GM19455 (cell line): Measurements from ENCODE around the gene PPP2CA.
"Not testable (repeated sequence)": the region's sequence is repeated elsewhere in the genome, so short reads cannot be mapped to it uniquely, and the experiment has no call there.

Experiments used
- ATAC-seq: cut with Tn5 transposase; IDR thresholded peaks from one replicate; pipeline ENCODE4 v1.9.1; 2021; ENCODE audit not compliant: unreplicated experiment

The PPP2CA gene

DNA sequence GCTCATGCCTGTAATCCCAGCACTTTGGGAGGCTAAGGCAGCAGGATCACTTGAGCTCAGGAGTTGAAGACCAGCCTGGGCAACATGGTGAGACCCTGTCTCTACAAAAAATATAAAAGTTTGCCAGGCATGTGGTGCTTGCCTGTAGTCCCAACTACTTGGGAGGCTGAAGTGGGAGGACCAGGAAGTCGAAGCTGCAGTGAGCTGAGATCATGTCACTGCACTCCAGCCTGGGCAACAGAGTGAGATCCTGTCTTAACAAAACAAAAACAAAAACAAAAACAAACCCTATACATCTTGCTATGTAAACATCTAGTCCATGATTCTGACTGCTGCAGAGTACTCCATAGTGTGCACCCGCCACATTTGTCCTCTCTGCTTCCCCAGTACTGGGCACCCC, 19.8 kb upstream of the PPP2CA start:
- ATAC-seq: no peak

DNA sequence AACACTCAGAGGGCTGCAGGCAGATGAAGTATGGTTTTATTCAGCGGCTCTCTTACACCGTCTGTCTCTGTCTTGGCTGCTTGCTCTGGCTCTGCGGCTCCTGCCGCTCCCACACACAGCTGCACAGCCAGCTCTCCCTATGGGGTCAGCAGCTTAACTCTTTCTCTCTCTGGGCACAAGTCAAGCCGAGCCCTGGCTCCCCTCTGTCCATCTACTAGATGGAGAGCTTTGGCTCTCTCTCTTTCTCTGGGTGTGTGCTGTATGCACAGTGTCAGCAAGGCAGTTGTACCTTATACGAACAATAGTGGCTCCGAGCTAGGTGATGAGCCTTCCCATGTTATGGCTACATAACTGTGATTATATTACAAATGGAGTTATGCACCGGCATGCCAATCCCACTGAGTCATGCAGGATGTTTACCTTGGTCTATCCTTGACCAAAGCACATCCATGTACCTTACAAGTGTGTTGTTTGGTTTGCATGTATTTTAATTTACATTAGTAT, 19.3 kb upstream of the PPP2CA start:
- no peak for ATAC-seq

DNA sequence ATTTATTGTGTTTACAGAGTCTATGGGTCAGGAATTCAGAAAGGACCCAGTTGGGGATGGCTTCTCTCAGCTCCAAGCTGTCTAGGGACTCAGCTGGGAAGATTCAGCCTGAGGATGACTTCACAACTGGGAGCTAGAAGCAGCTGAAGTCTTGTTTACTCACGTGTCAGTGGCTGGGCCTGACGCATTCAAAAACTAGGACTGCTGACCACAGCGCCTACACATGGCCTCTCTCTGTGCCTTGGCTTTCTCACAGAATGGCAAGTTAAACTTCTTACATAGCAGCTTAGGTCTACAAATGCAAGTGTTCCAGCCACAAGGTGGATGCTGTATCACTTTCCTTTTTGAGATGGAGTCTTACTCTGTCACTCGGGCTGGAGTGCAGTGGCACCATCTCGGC, 16.3 kb upstream of the PPP2CA start:
- ATAC-seq: no peak

DNA sequence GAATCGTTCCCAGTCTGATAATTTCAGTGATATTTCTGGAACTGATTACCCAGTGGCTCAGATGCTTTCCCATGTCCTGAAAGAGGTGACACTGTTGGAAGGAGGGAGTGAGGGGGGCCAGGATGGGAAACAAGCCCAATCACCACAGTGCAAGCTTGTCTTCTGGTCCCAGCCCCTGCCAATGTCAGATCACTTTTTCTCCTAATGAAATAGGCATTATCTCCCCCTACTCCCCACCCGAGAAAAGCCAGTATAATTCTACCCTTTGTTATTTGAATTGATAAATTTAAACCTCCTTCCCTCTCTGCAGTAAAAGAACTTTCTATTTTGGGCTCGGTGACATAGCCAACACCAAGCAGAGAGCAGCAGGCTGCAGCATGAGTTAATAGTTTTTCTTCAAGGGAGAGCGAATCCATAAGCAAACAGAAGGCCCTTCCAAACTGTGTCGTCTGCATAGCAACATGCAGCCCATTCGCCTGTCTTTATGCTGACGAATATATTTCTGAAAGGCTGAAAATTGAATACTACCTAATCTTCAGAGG, 14.6 kb upstream of the PPP2CA start:
- ATAC-seq: no peak

DNA sequence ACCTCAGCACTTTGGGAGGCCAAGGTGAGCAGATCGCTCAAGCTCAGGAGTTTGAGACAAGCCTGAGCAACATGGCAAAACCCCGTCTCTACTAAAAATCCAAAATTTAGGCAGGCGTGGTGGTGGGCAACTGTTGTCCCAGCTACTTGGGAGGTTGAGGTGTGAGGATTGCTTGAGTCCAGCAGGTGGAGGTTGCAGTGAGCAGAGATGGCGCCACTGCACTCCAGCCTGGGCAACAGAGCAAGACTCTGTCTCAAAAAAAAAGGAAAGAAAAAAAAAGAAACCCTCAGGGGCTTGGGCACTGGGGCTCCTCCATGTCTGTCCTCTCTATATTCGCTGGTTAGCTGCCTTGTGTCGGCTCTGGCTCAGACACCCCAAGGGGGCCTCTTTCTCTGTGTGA, 10.9 kb upstream of the PPP2CA start:
- ATAC-seq: no peak

DNA sequence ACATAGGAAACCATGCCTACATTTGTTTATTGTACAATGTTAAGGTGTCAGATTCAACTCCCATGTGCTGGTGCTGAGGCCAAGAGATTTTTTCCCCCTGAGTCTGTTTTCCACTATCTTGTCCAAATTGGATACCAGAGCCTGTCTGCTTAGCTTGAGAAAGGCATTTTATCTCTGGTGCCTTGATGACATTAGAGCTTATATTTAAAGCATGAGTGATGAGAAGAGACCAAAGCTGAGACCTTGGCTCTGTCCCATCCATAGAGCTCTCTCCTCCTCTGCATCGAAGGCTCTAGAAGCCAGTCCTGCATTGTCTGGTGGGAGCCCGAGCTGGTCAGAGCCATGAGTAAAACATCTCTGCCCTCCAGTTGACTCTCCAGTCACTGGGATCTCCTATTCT, 10.4 kb upstream of the PPP2CA start:
- no peak for ATAC-seq

DNA sequence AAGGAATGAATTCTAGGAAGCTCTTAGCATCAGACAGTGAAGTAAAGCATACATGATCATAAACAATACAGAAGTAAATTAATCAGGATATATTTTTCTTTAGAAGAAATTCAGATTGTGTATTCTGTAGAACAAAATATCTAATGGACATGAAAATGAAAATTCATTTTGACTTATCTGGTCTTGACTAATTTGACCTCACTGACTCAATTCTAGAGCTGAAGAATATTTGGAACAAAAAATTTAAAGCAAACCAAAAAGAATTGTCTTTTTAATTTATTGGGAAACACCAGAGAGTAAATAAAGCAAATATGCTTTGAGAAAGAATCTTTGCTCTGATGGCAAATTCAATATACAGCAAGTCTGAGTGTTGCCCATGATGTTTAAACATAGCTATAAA, 2.8 kb upstream of the PPP2CA start:
- ATAC-seq: no peak

DNA sequence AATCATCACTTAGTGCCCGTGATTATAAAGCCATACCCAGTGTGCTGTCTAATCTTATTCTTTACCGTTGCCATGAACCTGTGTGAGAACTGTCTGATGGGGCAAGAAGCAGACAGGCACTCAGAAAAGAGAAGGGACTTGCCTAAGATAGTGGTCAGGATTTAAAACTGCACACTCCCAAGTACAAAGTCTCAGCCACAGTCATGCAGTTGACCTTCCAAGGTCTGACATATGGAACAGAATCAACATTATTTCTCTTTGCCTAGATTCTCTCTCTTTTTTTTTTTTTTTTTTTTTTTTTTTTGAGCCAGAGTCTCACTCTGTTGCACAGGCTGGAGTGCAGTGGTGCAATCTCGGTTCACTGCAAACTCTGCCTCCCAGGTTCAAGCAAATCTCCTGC, 1.9 kb upstream of the PPP2CA start:
- no peak for ATAC-seq

DNA sequence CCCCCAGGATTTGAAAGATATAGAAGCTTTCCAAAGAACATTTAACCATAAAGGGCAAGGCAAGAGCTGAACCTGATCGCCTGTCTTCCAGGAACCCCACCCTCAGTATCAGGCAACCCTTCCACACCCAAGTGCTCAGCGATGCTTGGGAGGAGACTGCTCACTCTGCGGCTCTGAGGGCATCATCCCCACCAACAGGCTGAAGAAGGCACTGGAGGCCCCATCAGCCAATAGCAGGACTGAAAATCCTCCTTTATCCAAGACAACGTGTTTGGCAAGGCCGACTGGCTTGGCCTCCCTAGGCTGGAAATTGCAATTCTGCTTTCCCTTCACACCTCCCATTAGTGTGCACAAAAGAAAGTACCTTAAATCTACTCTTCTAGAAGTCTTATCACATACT, 1.4 kb upstream of the PPP2CA start:
- ATAC-seq: no peak

DNA sequence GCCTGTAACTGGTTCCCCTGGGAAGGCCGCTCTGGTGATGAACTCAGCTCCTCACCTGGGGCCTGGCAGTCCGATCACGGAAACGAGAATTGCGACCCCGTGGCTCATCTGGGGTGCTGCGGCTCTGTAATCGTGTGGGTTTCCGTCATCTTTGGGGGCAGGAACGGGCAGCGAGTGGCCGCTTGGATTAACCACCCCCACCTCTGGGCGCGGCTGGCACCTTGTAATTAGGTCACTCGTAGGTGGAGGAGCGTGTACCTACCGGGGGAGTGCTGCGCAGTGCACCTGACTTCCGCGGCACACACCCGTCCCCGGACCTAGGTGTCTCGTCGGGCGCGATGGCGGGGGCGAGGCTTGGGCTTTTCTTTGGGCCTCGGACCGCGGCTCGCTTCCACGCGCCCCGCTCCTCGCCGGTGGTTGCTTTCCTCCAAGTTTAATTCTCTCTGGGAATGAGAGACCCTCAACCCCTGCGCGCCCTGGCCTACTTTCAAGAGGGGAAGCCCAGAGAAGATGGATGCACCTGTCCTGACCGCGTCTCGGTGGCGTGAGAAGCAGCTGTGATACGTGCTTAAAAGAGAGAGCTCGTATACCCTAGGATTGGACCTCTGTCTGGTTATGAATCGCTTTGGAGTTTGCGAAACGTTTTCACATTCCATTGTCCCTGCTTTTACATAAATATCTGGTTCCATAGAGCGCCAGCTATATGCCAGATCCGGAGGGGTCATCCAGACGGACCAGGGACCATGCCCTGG, 744 bp upstream of the PPP2CA start:
- peak; percentile 25 for ATAC-seq

DNA sequence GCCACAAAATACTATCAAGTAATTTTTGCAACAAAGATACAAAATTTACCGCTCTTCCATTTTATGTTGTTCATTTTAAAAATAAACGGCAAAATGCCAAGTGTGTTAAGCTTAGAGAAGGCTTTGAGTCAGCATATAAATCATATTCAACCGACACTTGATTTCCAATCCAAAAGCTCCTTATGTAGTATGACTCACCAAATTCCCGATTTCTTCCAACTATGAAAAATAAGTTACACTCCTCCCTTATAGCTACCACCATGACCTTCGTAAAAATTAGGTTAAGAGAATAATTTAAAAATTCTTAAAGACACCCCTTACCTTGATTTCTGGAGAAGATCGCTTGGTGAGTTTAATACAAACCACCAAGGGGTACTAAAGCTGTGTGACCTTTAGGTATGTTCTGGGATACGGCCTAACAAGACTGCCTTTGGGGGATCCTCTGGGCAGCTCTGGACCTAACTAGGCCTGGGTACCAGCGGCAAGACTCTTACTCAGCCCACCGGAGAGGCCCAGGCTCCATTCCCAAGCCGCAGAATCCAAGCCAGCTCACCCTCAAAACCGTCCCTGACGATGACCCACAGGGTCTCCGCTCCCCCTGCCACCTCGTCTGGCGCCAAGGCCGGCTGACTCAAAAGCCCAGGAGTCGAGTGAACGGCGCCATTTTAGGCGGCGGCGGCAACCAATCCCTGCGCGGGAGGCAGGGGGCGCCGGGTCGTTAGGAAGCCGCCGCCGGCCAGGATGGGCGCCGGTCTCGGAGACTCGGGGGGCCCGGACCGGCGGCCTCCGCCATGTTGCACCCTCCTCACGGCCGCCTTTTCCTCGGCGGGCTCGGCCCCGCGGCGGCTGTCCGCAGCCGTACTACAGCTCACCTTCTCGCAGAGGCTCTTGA, 739 bp downstream of the PPP2CA start:
- peak; percentile 44 for ATAC-seq

DNA sequence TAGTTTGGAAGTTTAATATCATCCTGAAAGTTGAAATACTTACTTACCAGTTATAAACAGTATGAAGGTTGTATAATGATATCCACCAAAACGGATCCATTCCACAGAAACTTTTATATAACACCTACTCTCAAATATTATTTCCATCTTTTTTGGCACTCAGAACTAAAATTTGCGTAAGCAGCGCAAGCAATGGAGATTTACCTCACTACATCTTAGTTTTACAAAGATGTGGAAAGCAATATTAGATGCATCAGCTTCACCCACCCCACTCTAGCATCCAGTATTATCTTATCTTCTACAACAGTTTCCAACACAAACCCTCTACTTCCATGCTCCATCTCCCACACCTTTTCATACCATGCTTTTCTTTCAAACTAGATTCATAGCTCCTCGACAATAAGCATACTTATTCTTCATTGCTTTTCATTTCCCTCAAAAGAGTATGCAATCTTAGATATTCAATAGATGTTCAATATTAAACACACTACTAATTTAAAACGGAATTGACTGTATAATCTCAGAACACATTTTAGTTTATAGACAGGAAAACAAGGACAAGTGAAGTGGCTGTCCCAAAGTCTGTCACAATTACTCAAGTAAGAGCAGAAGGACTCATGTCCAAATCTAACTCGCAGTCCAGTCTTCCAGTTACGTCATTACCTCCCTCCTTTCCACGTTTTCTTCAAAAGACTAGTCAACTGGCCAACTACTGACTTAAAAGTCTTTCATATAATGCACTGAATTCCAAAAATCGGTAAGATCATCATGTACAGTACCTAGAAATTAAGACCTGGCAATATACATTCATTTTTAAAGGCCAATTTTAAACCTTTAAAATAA, 2.2 kb downstream of the PPP2CA start:
- ATAC-seq: no peak

DNA sequence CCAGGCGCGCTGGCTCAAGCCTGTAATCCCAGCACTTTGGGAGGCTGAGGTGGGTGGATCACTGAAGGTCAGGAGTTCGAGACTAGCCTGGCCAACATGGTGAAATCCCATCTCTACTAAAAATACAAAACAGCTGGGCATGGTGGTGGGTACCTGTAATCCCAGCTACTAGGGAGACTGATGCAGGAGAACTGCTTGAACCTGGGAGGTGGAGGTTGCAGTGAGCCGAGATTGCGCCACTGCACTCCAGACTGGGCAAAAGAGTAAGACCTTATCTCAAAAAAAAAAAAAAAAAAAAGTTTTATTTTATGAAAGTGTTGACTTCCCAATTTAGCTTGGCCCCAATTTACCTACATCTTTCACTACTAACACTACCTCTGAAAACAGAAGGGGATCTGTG, 4.2 kb downstream of the PPP2CA start:
- not testable (repeated sequence) for ATAC-seq

DNA sequence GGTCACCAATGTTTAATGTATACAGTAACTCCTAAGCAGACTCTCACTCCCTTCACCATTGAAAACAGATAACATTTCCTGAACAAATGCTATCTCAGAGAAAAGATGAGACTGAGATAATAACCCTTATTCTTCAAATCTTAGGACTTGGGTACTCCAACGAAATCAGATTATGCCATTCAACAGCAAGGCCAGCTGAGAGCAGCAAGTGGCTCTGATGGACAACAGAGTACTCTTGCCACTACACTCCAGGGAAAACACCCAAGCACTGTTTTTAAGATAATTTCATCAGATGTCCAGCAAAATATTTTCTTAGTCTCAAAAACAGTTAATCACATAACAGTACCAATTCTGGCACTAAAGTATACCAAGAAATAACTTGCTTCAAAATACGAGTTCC, 10.1 kb downstream of the PPP2CA start:
- no peak for ATAC-seq

DNA sequence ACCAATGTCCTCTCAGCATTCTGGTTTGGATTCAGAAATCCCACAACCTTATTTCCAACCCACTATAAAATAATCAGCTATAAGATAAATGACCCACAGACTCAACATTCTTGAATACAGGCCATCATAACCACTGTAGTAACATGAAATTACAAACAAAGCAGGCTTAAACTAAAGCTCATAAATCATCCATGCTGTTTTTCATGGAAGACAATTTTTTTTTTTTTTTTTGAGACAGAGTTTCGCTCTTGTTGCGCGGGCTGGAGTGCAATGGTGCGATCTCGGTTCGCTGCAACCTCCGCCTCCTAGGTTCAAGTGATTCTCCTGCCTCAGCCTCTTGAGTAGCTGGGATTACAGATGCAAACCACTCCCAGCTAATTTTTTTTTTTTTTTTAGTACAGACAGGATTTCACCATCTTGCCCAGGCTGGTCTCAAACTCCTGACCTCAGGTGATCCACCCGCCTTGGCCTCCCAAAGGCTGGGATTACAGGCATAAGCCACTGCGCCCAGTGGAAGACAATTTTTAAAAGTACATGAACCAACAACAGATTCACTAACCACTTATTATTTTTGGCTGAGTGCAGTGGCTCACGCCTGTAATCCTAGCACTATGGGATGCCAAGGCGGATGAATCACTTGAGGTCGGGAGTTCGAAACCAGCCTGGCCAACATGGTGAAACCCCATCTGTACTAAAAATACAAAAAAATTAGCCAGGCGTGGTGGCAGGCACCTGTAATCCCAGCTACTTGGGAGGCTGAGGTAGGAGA, 14.4 kb downstream of the PPP2CA start:
- not testable (repeated sequence) for ATAC-seq

DNA sequence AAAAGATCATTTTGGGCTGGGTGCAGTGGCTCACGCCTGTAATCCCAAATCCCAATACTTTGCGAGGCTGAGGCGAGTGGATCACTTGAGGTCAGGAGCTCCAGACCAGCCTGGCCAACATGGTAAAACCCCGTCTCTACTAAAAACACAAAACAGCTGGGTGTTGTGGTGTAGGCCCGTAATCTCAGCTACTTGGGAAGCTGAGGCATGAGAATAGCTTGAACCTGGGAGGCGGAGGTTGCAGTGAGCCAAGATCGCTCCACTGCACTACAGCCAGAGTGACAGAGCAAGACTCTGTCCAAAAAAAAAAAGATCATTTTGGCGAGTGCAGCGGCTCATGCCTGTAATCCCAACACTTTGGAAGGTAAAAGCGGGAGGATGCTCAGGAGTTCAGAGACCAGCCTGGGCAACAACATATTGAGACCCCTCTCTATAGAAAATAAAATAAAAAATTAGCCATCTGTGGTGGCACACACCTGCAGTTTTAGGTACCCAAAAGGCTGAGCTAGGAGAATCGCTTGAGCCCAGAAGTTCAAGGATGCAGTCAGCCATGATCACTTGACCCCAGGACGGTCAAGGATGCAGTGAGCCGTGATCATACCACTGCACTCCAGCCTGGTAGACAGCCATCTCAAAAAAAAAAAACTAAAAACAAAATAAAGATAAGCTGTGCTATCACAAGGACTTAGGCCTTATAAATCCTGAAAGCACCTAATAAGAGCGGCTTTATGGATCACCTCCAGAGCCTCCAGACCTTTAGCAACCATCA, 16.2 kb downstream of the PPP2CA start:
- no peak for ATAC-seq

DNA sequence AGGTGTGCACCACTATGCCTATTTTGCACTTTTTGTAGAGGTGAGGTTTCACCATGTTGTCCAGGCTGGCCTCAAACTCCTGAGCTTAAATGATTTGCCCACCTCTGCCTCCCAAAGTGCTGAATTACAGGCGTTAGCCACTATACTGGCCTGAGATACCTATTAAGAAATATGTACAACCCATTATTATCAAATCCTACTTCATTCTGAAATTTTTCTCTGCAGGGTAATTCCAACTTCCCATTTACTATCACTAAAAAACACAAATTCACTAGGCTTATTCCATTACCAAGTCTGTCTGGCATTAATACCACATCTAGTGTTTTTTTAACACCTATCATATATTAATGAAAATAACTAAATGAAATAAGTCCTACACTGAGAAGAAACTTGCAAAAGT, 18.2 kb downstream of the PPP2CA start:
- no peak for ATAC-seq

DNA sequence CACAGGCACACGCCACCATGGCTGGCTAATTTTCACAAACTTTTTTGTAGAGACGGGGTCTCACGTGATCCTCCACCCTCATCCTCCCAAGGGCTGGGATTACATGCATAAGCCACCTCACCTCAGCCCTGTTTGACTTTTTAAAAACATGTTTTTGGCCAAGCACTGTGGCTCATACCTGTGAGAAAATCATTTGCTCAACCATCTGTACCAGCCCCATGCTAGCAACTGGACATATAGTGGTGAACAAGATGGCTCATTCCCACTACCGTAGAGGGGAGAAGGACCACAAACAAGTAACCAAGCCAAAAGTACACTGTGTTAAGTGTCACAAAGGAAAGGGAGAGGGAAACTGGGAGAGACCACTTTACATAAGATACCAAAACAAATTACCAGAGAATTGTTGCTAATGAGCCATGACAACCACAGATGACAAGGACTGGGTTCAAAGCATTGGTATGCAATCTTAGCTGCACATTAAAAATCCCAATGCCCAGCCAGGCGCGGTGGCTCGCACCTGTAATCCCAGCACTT, 19.2 kb downstream of the PPP2CA start:
- no peak for ATAC-seq

DNA sequence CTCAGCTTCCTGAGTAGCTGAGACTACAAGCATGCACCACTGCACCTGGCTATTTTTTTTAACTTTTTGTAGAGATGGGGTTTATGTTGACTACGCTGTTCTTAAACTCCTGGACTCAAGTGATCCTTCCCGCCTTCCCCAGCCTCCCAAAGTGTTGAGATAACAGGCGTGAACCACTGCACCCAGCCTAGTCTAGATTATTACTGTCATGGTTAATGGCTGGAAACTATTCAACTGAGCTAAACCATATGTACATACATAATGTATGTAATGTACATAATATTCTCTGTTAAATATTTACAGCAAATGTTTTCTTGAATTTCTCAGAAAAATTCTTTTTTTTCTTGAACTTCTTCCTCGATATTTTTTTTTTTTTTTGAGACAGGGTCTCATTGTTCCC, 21.3 kb downstream of the PPP2CA start:
- ATAC-seq: no peak
